HG02938 (cell line): ENCODE results near the gene SYT7.

ENCODE experiments used
- ATAC-seq: cut with Tn5 transposase; IDR thresholded peaks from one replicate; pipeline ENCODE4 v1.9.1; 2021; ENCODE audit warnings: mild to moderate bottlenecking, moderate library complexity; ENCODE audit not compliant: unreplicated experiment

Gene SYT7

GRCh38 chr11:61503135-61503770, 77.6 kb downstream of the SYT7 start:
- ATAC-seq = no peak

DNA sequence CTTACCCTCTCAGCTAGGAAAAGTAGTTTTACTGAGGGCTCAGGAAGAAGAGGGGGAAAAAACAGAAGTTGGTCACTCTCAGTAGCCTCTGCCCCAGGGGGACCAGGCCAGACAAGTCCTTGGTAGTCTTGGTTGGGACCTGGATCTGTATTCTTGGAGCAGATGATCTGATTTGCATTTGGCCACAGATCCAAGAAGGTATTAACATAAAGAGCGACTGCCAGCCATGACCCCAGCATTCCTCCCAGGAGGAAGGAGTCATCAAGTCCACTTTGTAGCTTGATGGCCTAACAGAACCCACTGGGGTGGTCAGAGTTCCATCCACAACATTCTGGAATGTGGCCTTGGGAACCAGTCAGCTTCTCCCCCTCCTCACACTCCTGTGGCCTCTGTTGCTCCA, 78.4 kb downstream of the SYT7 start:
- no peak for ATAC-seq

DNA sequence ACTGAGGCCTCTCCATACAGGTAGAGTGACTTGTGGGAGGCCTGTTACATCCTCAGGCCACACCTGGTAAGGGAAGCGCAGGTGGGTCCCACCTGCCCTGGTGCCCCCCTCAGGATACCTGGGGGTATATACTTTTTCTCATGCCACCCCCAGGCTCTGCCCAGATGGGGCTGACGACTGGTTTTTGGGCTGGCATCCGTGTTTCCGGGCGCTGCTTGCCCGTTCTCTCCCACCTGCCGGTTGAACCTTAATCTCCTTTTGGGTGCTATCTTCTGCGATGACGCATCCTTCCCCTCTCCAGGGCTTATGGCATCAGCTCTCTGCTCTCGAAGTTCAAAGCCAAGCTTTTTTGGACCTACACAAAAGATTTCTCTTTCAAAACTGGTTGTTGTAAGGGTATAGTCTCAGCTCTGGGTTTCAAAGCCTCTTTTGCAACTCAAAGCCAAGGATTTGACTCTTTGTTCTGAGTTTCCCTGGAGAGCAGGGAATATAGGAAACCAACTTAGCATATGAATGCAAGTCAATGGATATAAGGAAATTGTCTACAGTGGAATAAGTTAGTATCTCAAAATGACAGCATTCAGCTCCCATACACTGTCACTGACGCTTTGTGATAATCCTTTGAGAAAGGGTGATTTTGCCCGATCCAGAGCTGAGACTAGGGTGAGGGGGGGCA, 80.9 kb downstream of the SYT7 start:
- no peak for ATAC-seq

DNA sequence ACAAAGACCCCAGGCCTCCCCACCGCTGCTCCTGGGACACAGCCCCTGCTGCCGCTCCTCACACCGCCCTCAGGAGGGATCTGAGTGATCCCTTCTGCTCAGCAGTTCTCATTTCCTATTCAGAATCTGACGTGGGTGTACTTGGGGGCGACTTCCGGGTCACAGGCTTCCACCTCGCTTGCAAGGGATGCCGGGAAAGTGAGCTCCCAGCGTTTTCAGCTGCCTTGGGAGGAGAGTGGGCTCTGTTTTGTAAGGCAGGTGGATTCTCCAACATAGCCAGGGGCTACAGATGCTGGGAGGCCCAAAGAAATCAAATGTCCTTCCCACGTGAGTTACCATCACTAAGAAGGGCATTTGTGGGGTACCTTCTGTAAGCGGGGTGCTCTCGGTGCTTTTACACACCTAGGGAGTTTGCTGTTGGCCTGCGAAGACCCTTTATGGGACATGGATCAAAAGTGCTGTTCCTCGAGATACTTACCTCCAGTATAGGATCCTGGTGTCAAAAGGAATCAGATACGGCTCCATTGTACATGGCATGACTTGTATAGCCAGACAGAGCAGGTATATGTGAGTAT, 82.0 kb downstream of the SYT7 start:
- no peak for ATAC-seq

DNA sequence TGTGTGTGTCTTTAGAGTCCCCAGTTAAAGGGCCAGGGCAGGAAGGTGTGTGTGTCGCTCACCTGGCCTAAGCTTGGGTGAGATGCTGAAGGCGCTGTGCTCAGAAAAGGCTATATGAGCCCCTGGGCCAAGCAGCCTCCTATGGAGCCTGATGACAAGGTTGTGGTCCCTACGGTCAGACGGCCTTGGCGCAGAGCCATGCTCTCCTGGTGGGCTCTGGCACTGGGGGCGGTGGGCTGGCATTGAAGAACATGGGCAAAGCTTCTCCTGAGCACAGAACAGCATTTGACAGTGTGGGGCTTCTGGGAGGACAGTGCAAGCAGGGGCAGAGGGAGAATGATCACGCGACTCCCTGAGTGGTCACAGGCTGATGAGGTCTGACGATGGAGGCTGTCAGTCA, 83.0 kb downstream of the SYT7 start:
- ATAC-seq = no peak

DNA sequence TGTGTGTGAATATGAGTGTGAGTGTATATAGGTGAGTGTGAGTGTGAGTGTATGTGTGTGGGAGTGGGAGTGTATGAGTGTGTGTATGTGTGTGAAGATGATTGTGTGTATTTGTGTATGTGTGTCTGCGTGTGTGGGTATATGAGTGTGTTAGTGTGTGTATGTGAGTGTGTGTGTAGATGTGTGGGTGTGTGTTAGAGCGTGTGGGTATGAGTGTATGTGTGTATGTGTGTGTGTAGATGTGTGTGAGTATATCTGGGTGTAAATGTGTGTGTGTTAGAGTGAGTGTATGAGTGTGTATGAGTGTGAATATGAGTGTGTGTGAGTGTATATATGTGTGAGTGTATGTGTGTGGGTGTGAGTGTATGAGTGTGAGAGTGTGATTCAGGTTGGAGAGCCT, 83.4 kb downstream of the SYT7 start:
- no peak for ATAC-seq

DNA sequence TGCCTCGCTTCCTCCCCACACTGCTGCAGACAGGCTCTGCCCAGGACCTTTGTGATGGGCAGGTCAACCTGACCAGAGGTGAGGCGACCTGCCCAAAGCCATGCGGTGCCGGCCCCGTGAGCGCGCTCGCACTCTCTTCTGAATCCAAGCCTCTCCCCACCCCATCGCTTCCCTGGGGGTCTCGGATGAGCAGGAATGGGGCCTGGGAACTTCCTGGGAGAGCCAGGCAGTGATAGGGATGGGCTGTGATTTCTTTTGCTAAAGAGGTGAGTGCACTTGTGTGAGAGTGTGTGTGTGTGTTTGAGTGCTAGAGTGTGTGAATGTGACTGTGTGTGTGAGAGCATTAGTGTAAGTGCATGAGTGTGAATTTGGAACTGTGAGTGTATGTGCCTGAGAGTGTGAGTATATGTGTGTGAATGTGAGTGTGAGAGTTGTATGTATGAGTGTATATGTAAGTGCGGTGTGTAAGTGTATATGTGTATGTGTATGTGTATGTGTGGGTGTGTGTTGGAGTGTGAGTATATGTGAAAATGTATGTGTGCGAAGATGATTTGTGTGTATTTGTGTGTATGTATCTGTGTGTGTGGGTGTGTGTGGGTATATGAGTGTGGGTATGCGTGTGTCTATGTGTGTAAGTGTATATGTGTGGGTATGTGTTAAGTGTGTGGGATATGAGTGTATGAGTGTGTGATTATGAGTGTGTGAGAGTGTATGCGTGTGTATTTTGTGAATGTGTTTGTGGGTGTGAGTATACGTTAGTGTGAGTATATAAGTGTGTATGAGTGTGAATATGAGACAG, 84.1 kb downstream of the SYT7 start:
- no peak for ATAC-seq

- ATAC-seq = no peak
These were observed 84.9 kb downstream of the SYT7 start for GRCh38 chr11:61495801-61496601.

- ATAC-seq = no peak
These were observed 86.4 kb downstream of the SYT7 start for GRCh38 chr11:61494381-61494961.

DNA sequence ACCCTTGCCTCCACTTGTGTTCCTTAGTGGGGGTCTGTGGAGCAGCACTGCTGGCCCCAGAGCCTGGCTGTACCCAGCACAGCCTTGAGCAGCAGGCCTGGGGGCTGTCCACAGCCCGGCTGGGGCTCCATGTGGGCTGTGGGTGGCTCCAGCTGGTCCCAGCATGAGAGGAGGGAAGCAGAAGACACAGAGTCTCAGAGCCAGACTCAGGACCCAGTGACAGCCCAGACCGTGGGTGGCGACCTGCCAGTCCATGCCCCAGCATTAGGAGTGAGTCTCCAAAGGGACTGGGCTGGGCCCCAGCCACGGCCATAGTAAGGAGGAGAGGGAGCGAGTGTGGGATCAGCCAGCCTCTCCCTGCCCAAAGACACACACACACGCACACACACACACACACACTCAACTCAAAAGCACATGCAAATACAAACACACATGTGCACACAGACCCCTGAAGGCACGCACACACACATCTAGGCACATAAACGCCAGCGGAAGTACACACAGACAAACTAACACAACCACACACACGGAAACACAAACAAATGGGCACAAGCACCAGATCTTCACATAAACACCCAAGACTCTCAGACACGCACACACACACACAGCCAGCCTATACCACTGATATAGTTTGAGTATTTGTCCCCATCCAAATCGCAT, 89.0 kb downstream of the SYT7 start:
- no peak for ATAC-seq

GRCh38 chr11:61489833-61490721, 90.8 kb downstream of the SYT7 start:
- ATAC-seq = no peak

DNA sequence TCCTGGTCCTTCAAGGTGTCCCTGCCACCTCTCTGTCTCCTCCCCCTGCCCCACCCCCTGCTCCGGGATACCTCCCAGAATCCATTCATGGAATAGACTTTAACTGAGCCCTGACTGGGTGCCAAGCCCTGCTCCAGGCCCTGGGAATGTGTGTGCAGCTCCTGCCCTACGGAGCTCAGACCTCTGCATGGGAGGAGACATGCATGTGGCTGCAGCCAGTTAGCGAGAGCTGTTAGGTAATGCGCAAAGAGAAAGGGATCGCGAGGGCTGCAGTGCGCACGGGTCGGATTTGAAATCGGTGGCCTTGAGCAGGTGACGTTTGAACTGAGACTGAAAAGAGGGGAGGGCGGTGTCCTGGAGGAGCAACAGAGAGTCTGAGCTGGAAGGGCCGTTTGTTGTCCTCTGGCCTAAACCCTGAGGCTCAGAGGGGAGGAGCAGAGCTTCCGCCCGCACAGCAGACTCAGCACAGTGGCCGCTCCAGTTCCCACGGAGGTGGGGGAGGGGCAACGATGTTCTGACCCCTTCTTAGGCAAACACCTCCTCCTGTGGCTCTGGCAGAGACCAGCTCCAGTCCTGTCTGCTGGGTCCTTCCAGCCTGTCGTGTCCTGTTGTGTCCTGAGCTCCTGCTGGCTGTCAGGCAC, 92.1 kb downstream of the SYT7 start:
- no peak for ATAC-seq

- ATAC-seq = no peak
These were observed 93.4 kb downstream of the SYT7 start for GRCh38 chr11:61487342-61488025.

DNA sequence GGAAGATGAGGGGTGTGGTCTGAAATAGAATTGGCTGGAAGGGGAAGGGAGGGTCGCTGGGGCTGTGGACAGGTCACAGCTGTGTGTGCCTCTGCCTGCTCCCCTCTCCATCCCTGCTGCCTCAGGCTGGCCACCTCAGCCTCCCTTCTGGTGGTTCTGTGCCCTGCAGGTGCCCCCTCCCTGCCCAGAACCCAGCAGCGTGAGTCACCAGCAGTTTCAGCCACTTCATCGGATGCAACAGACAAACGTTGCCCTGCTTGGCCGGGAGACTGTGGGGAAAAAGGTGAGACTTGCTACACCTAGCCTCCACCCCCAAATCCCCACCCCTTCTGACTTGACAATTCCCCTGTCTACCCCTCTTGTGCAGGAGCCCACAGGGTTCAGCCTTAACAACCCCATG, 94.1 kb downstream of the SYT7 start:
- ATAC-seq = no peak

- ATAC-seq = no peak
These were observed 94.8 kb downstream of the SYT7 start for GRCh38 chr11:61486011-61486620.

DNA sequence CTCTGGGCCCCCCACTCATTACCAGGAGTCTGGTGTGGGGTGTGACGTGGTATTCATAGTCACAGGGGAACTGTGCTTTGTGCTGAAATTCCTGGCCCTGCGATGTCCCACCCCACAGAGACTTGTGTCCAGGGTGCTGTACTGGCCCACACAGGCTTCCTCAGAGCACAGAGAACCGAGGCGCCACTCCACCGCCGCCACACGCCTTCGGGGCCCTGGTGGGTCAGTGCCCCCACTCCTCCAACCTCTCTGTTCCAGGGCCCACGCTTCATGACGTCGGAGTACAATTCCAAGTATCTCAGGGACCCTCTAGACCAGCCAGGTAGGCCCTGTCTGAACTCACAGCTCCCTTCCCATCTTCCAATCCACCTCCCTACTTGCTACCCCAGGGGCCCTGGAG, 95.8 kb downstream of the SYT7 start:
- ATAC-seq = no peak

DNA sequence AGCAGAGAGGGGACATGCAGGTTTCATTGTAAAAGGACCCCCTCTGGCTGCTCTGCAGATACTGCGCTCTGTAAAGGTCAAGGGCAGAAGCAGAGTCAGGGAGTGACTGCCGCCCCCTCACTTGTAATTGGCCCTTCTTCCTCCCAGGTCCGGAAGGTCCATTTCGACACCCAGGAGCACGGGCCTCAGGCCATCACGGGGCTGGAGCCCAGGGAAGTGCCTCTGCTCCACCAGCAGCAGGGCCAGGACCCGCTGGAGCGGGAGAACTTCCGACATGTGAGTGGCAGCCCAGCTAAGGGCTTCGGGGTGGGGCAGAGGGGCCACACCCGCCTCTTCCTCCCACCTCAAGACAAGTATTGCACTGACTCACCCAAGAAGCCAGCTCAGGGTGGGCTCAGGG, 96.3 kb downstream of the SYT7 start:
- no peak for ATAC-seq

GRCh38 chr11:61482513-61482912, 98.4 kb downstream of the SYT7 start:
- ATAC-seq = no peak
